ENCODE measurements around the gene INSYN1. TPM values are rescaled to one million over a fixed set of nuclear protein-coding genes. Genes with fewer than 3 reads are reported as not detected.

INSYN1 gene
- total and polyA plus RNA-seq, 4 donors: 0.86 to 5.6 (median 4.0) TPM

DNA sequence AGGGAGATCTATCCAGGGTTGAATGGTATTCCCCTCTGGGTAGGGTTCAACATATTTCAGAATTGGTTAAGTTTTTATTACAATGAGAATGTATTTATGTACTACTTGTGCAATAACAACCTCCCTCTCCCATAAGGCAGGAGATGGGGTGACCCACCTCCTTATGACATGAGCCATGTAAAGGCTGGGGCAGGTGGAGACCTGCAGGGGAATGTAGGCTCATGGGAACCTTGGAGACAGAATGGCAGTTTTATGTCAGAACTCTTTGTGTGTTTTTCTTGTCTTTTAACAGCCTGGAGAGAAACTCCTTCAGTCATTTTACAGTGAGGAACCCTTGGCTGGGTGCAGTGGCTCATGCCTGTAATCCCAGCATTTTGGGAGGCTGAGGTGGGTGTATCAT, 24.6 kb upstream of the INSYN1 start:
- H3K36me3 ChIP-seq (ENCODE audit: control insufficient read depth in 4 of 4, insufficient read depth in 4 of 4, low read length in 4 of 4): no peaks in the 10 kb centered on the region
- DNase-seq (no peak), ATAC-seq (ENCODE audit: insufficient read depth, low FRiP score) (no peak)
- no peaks in the 10 kb centered on the region for H3K27me3 ChIP-seq (ENCODE audit: control insufficient read depth in 3 of 3, insufficient read depth in 3 of 3, low read length in 2 of 3)
- no peak overlapping the region for H3K9ac ChIP-seq (ENCODE audit: insufficient read depth in 1 of 2, low read length in 2 of 2)
- H3K27ac ChIP-seq (ENCODE audit: low read depth in 1 of 2, low read length in 1 of 2): no peak overlapping the region
- H3K4me1 ChIP-seq (ENCODE audit: control insufficient read depth in 5 of 5, insufficient read depth in 5 of 5, low read length in 5 of 5): peaks cover 0 to 8% (median 2%) of the 10 kb centered on the region in 5 donors
- TF ChIP-seq, protein P1, sequence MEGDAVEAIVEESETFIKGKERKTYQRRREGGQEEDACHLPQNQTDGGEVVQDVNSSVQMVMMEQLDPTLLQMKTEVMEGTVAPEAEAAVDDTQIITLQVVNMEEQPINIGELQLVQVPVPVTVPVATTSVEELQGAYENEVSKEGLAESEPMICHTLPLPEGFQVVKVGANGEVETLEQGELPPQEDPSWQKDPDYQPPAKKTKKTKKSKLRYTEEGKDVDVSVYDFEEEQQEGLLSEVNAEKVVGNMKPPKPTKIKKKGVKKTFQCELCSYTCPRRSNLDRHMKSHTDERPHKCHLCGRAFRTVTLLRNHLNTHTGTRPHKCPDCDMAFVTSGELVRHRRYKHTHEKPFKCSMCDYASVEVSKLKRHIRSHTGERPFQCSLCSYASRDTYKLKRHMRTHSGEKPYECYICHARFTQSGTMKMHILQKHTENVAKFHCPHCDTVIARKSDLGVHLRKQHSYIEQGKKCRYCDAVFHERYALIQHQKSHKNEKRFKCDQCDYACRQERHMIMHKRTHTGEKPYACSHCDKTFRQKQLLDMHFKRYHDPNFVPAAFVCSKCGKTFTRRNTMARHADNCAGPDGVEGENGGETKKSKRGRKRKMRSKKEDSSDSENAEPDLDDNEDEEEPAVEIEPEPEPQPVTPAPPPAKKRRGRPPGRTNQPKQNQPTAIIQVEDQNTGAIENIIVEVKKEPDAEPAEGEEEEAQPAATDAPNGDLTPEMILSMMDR (IDR thresholded peaks at IDR 0.05; ENCODE audit: control extremely low read depth, extremely low read depth): no peak
- H3K9me3 ChIP-seq (ENCODE audit: control insufficient read depth in 4 of 4, insufficient read depth in 3 of 4, low read length in 3 of 4): no peaks in the 10 kb centered on the region
- H3K4me3 ChIP-seq: no peak overlapping the region

DNA sequence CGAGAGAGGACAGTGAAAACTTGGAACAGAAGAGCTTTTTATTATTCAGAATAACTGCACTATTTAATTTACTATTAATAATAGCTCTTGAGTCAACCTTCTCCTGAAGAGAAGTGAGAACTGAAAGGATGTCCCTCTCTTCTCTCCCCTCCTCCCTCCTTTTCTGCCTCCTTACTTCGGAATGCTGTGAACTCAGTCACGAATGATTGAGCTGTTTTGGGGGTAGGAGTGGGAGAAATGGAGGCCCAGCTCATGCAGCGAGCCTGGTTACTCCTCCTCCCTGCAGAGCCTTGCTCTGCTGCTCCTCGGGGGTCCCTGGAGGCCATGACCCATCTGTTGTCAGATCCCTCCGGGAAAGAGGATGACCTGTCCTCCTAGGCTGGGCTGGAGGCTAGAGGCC, 20.3 kb upstream of the INSYN1 start:
- H3K36me3 ChIP-seq (ENCODE audit: control insufficient read depth in 4 of 4, insufficient read depth in 4 of 4, low read length in 4 of 4): no peaks in the 10 kb centered on the region
- 54 to 71% methylated on average over 6 of the region's 6 CpGs for WGBS, 2 donors
- no peak overlapping the region for H3K4me3 ChIP-seq
- H3K27ac ChIP-seq (ENCODE audit: low read depth in 1 of 2, low read length in 1 of 2): no peak overlapping the region
- no peak for ATAC-seq (ENCODE audit: insufficient read depth, low FRiP score)
- peaks cover 0 to 6% (median 2%) of the 10 kb centered on the region in 5 donors for H3K4me1 ChIP-seq (ENCODE audit: control insufficient read depth in 5 of 5, insufficient read depth in 5 of 5, low read length in 5 of 5)
- H3K9me3 ChIP-seq (ENCODE audit: control insufficient read depth in 4 of 4, insufficient read depth in 3 of 4, low read length in 3 of 4): no peaks in the 10 kb centered on the region
- DNase-seq: no peak
- H3K27me3 ChIP-seq (ENCODE audit: control insufficient read depth in 3 of 3, insufficient read depth in 3 of 3, low read length in 2 of 3): no peaks in the 10 kb centered on the region
- H3K9ac ChIP-seq (ENCODE audit: insufficient read depth in 1 of 2, low read length in 2 of 2): no peak overlapping the region
- TF ChIP-seq, protein P1 (IDR thresholded peaks at IDR 0.05; ENCODE audit: control extremely low read depth, extremely low read depth): no peak

DNA sequence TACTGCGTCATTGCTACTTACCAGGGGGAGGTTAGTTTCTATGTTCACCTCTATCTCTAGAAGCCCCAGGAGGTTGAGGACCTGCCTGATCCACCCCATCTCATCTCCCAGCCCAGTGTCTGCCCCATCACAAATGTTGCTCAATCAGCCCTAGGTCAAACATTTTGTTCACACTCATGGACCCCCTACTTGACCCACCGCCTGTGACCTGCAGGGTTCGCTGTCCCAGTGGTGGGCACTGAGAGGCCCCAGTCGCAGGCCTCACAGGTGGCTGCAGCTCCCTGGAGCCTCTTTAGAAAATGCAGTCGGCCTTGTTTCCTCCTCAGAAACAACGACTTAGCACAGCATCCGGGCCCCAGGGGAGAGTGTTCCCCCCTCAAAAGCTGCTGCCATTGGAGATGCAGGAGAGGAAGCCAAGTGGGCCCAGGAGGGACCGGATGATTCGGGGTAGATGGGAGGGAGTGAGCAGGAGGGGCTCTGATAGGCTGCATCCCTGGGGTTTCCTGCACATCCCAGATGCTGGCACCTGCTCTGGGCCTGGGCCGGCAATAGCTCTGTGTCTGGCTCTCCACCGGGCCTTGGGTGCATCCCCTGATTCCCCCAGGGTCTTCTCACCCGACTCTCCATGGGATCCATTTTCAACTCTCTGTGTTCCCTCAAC, 18.4 kb upstream of the INSYN1 start:
- no peaks in the 10 kb centered on the region for H3K27me3 ChIP-seq (ENCODE audit: control insufficient read depth in 3 of 3, insufficient read depth in 3 of 3, low read length in 2 of 3)
- DNase-seq: no peak
- no peak overlapping the region for H3K4me3 ChIP-seq
- peaks cover 0 to 6% (median 2%) of the 10 kb centered on the region in 5 donors for H3K4me1 ChIP-seq (ENCODE audit: control insufficient read depth in 5 of 5, insufficient read depth in 5 of 5, low read length in 5 of 5)
- H3K9me3 ChIP-seq (ENCODE audit: control insufficient read depth in 4 of 4, insufficient read depth in 3 of 4, low read length in 3 of 4): no peaks in the 10 kb centered on the region
- TF ChIP-seq, protein P1 (IDR thresholded peaks at IDR 0.05; ENCODE audit: control extremely low read depth, extremely low read depth): no peak
- ATAC-seq (ENCODE audit: insufficient read depth, low FRiP score): no peak
- WGBS, 2 donors: 64 to 66% methylated on average over 12 of the region's 12 CpGs
- no peak overlapping the region for H3K27ac ChIP-seq (ENCODE audit: low read depth in 1 of 2, low read length in 1 of 2)
- H3K9ac ChIP-seq (ENCODE audit: insufficient read depth in 1 of 2, low read length in 2 of 2): no peak overlapping the region
- H3K36me3 ChIP-seq (ENCODE audit: control insufficient read depth in 4 of 4, insufficient read depth in 4 of 4, low read length in 4 of 4): no peaks in the 10 kb centered on the region

DNA sequence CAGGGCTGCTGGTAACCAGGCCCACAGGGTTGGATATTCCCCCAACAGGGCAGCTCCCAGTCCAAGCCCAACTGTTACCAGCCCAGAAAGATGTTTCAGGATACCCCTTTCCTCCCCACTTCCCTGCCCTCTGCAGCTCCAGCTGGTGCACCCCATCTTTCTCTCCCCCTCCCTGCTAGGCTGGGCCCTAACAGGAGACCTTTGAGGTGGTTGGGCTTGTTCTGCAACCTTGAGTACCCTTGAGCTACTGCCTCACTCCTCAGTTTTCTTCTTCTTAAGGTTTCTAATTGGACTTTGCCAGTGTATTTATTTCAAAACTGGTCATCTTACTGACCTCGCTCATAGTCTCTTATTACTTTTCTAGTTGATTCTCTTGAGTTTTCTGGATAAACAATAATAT, 16.9 kb upstream of the INSYN1 start:
- peak in 1 of 3 donors; percentile 70 for DNase-seq
- no peaks in the 10 kb centered on the region for H3K9me3 ChIP-seq (ENCODE audit: control insufficient read depth in 4 of 4, insufficient read depth in 3 of 4, low read length in 3 of 4)
- ATAC-seq (ENCODE audit: insufficient read depth, low FRiP score): no peak
- H3K4me1 ChIP-seq (ENCODE audit: control insufficient read depth in 5 of 5, insufficient read depth in 5 of 5, low read length in 5 of 5): peaks cover 0 to 8% (median 1%) of the 10 kb centered on the region in 5 donors
- H3K27me3 ChIP-seq (ENCODE audit: control insufficient read depth in 3 of 3, insufficient read depth in 3 of 3, low read length in 2 of 3): no peaks in the 10 kb centered on the region
- 66 to 70% methylated on average over 1 of the region's 1 CpG for WGBS, 2 donors
- H3K27ac ChIP-seq (ENCODE audit: low read depth in 1 of 2, low read length in 1 of 2): no peak overlapping the region
- TF ChIP-seq, protein P1 (IDR thresholded peaks at IDR 0.05; ENCODE audit: control extremely low read depth, extremely low read depth): no peak
- no peak overlapping the region for H3K9ac ChIP-seq (ENCODE audit: insufficient read depth in 1 of 2, low read length in 2 of 2)
- no peaks in the 10 kb centered on the region for H3K36me3 ChIP-seq (ENCODE audit: control insufficient read depth in 4 of 4, insufficient read depth in 4 of 4, low read length in 4 of 4)
- no peak overlapping the region for H3K4me3 ChIP-seq
